Skin epidermis (tissue), 12 donors: ENCODE data around the gene ARHGEF4.
A peak's percentile ranks its signal among the peaks of the same experiment; 100 is the strongest.

Experiments used
- H3K27ac ChIP-seq, 21 experiments: fragments of 200-600 bp; sonication (generic) in 11 of 21; one replicate each; pipeline ENCODE4 v1.5.0; 2020; ENCODE audit warnings: mild to moderate bottlenecking in 3 of 21, inconsistent platforms in 2 of 21, moderate library complexity in 2 of 21
- H3K4me3 ChIP-seq, 7 experiments: fragments of 200-600 bp; sonication (generic) in 2 of 7; one replicate each; pipeline ENCODE4 v1.5.0; 2020; ENCODE audit warnings: inconsistent platforms in 2 of 7, mild to moderate bottlenecking in 2 of 7, moderate library complexity in 1 of 7

ARHGEF4 gene

GRCh38 chr2:131027566-131028528, 191.1 kb downstream of the ARHGEF4 start:
- H3K27ac ChIP-seq = no peak overlapping the region
- H3K4me3 ChIP-seq = no peak overlapping the region

GRCh38 chr2:131029812-131030211, 193.1 kb downstream of the ARHGEF4 start:
- H3K27ac ChIP-seq = no peak overlapping the region
- H3K4me3 ChIP-seq = no peak overlapping the region

GRCh38 chr2:131030478-131030971, 193.8 kb downstream of the ARHGEF4 start:
- no peak overlapping the region for H3K27ac ChIP-seq
- H3K4me3 ChIP-seq = no peak overlapping the region

- H3K27ac ChIP-seq = no peak overlapping the region
- H3K4me3 ChIP-seq = no peak overlapping the region
These were observed 194.7 kb downstream of the ARHGEF4 start for GRCh38 chr2:131031431-131031841.

- no peak overlapping the region for H3K27ac ChIP-seq
- no peak overlapping the region for H3K4me3 ChIP-seq
These were observed 195.2 kb downstream of the ARHGEF4 start for GRCh38 chr2:131031875-131032274.

- no peak overlapping the region for H3K27ac ChIP-seq
- H3K4me3 ChIP-seq = no peak overlapping the region
These were observed 195.7 kb downstream of the ARHGEF4 start for GRCh38 chr2:131032393-131032836.

- Histone ChIP-seq H3K27ac (no peak overlapping the region), H3K4me3 (no peak overlapping the region)
These were observed 197.0 kb downstream of the ARHGEF4 start for GRCh38 chr2:131033786-131034121.

GRCh38 chr2:131034122-131035051, 197.7 kb downstream of the ARHGEF4 start:
- Histone ChIP-seq H3K27ac (peak overlapping the region in 5 of 21 experiments; percentile 6 to 59 (median 25)), H3K4me3 (peak overlapping the region in 5 of 7 experiments; percentile 13 to 49 (median 28))

- peak overlapping the region; percentile 1 to 49 (median 24) for H3K4me3 ChIP-seq
- peak overlapping the region in 9 of 21 experiments; percentile 10 to 72 (median 43) for H3K27ac ChIP-seq
These were observed 198.6 kb downstream of the ARHGEF4 start for GRCh38 chr2:131035112-131035825.

- peak overlapping the region in 3 of 7 experiments; percentile 24 to 49 (median 44) for H3K4me3 ChIP-seq
- peak overlapping the region in 4 of 21 experiments; percentile 7 to 72 (median 46) for H3K27ac ChIP-seq
These were observed 199.1 kb downstream of the ARHGEF4 start for GRCh38 chr2:131035826-131036231.

GRCh38 chr2:131036269-131036668, 199.6 kb downstream of the ARHGEF4 start:
- Histone ChIP-seq H3K27ac (peak overlapping the region in 1 of 21 experiments; percentile 7), H3K4me3 (peak overlapping the region in 1 of 7 experiments; percentile 44)

GRCh38 chr2:131036696-131037397, 200.1 kb downstream of the ARHGEF4 start:
- no peak overlapping the region for H3K4me3 ChIP-seq
- no peak overlapping the region for H3K27ac ChIP-seq

GRCh38 chr2:131037398-131038257, 200.9 kb downstream of the ARHGEF4 start:
- Histone ChIP-seq H3K27ac (no peak overlapping the region), H3K4me3 (no peak overlapping the region)

- no peak overlapping the region for H3K27ac ChIP-seq
- H3K4me3 ChIP-seq = no peak overlapping the region
These were observed 201.8 kb downstream of the ARHGEF4 start for GRCh38 chr2:131038258-131039100.

GRCh38 chr2:131039101-131039440, 202.4 kb downstream of the ARHGEF4 start:
- Histone ChIP-seq H3K4me3 (no peak overlapping the region), H3K27ac (no peak overlapping the region)

- Histone ChIP-seq H3K27ac (no peak overlapping the region), H3K4me3 (no peak overlapping the region)
These were observed 202.8 kb downstream of the ARHGEF4 start for GRCh38 chr2:131039535-131039907.
